Adrenal gland (tissue), 5 donors: ENCODE data around the gene SNAPIN.

Experiments used
- POLR2A ChIP-seq, 2 donors: fragments of 450-650 bp; IDR thresholded peaks; one replicate each; pipeline ENCODE4 v1.6.1; 2017; ENCODE audit warnings: antibody characterized with exemption in 2 of 2, mild to moderate bottlenecking in 2 of 2, moderate library complexity in 1 of 2
- TF ChIP-seq, protein P1 (sequence below), 6 experiments: fragments of 450-650 bp in 4 of 6; fragments of 200-600 bp in 2 of 6; sonication (generic) in 1 of 6; IDR thresholded peaks; 1 replicate in 5 of 6; 2 replicates in 1 of 6; pipeline versions ENCODE4 v1.5.1 to v1.8.0; 2016 to 2021; ENCODE audit warnings: antibody characterized with exemption in 6 of 6, mild to moderate bottlenecking in 2 of 6, moderate library complexity in 1 of 6
- donor health status: DM: no; HTN: no; CAD: no.

DNA sequence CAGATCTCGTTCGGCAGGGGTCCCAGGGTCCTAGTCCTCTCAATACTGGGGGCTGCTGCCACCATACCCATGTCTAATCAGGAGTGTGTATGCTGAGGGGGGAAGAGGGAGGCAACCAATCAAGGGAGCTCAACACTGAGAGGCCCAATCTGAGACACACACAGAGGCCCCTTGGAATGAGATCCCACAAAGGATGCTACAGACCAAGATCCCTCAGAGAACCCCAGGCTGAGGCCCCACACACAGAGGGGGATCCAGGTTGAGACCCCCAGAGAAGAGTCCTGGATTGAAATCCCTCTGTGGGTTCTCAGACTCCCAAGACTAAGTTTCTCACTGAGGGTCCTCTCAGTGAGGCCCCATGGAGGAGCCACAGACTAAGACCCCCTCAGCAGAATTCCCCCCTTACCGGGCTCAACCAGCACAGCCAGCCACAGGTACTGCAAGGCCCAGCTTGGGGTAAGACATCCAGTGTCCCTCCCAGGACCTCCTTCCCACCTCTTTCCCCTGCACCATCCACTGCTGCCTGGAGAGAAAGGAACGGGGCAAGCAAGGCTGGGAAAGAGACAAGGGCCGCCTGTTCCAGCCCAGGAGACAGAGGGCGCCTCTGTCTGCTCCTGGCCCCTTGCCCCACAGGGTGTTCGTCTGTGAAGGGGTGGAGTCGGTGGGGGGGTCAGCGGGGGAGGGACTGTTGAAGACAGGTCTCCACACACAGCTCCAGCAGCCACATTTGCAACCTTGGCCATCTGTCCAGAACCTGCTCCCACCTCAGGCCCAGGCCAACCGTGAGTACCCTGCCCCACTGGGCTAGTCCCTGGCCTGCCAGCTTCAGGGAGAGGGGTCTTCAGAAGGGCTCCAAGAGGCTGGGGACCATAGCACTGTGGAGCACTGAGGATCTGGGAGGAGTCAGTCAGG, 30.5 kb upstream of the SNAPIN start, which contains the start of gene S100A1:
- TF ChIP-seq, protein P1, sequence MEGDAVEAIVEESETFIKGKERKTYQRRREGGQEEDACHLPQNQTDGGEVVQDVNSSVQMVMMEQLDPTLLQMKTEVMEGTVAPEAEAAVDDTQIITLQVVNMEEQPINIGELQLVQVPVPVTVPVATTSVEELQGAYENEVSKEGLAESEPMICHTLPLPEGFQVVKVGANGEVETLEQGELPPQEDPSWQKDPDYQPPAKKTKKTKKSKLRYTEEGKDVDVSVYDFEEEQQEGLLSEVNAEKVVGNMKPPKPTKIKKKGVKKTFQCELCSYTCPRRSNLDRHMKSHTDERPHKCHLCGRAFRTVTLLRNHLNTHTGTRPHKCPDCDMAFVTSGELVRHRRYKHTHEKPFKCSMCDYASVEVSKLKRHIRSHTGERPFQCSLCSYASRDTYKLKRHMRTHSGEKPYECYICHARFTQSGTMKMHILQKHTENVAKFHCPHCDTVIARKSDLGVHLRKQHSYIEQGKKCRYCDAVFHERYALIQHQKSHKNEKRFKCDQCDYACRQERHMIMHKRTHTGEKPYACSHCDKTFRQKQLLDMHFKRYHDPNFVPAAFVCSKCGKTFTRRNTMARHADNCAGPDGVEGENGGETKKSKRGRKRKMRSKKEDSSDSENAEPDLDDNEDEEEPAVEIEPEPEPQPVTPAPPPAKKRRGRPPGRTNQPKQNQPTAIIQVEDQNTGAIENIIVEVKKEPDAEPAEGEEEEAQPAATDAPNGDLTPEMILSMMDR (IDR thresholded peaks at IDR 0.05): no peak
- TF ChIP-seq POLR2A (IDR thresholded peaks at IDR 0.05): no peak
